Type B pancreatic cell (in vitro differentiated cells): ENCODE results near the gene FN3K. TPM values are rescaled to one million over a fixed set of nuclear protein-coding genes. Genes with fewer than 3 reads are reported as not detected.

Experiments used
- DNase-seq: peaks from one replicate; pipeline ENCODE4 v3.0.0; 2021; ENCODE audit warnings: mixed read lengths; ENCODE audit not compliant: unreplicated experiment; ENCODE audit errors: extremely low spot score
- H3K27ac Mint-ChIP-seq: 2 replicates; pipeline ENCODE4 v1.8.0; 2021; ENCODE audit warnings: mild to moderate bottlenecking, mixed read lengths
- H3K27me3 Mint-ChIP-seq: 2 replicates; pipeline ENCODE4 v1.8.0; 2021; ENCODE audit warnings: mixed read lengths
- H3K36me3 Mint-ChIP-seq: 2 replicates; pipeline ENCODE4 v1.8.0; 2021; ENCODE audit warnings: mixed read lengths
- H3K4me1 Mint-ChIP-seq: one replicate; pipeline ENCODE4 v1.8.0; 2021; ENCODE audit warnings: mixed read lengths; ENCODE audit not compliant: unreplicated experiment
- H3K4me3 Mint-ChIP-seq: 2 replicates; pipeline ENCODE4 v1.8.0; 2021; ENCODE audit warnings: mild to moderate bottlenecking, mixed read lengths
- H3K9me3 Mint-ChIP-seq: 2 replicates; pipeline ENCODE4 v1.8.0; 2021; ENCODE audit warnings: mixed read lengths
- total RNA-seq: library from RNA; stranded (reverse); gene quantifications from 2 replicates; pipeline ENCODE4 v1.2.1, GENCODE V29; 2021; ENCODE audit warnings: low replicate concordance
- TF ChIP-seq, protein P1 (sequence below): fragments of 200-600 bp; sonication (generic); conservative IDR thresholded peaks from 2 replicates; pipeline ENCODE4 v1.5.0; 2021; ENCODE audit warnings: antibody characterized with exemption, mild to moderate bottlenecking

The FN3K gene
- total RNA-seq, 1 donor from 2014 or later, result 31.3 TPM

DNA sequence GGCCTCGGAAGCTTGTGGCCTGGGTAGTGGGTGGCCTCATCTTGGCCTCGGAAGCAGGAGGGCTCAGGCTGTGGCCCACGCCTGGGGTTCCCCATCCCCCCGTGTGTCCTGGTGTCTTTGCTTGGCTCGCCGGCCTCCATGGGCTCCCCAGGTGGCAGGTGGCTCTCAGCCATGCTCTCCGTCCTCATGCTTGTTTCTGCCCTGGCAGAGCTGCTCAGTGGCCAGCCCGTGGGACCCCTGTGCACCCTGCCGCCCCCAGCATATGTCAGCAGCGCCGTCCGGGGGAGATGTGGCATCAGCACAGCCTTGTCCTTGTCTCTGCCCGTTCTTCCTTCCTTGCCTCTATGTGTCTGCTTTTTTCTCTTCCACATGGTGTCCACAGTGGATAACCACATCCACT lies 55.0 kb downstream of the FN3K start:
- H3K27me3 Mint-ChIP-seq, result no peaks in the 10 kb centered on the region
- H3K4me1 Mint-ChIP-seq, result peaks cover 36% of the 10 kb centered on the region
- peaks cover 8% of the 10 kb centered on the region for H3K36me3 Mint-ChIP-seq
- no peak overlapping the region for H3K27ac Mint-ChIP-seq
- H3K4me3 Mint-ChIP-seq, result no peak overlapping the region
- no peak for DNase-seq
- no peaks in the 10 kb centered on the region for H3K9me3 Mint-ChIP-seq
- TF ChIP-seq, protein P1, sequence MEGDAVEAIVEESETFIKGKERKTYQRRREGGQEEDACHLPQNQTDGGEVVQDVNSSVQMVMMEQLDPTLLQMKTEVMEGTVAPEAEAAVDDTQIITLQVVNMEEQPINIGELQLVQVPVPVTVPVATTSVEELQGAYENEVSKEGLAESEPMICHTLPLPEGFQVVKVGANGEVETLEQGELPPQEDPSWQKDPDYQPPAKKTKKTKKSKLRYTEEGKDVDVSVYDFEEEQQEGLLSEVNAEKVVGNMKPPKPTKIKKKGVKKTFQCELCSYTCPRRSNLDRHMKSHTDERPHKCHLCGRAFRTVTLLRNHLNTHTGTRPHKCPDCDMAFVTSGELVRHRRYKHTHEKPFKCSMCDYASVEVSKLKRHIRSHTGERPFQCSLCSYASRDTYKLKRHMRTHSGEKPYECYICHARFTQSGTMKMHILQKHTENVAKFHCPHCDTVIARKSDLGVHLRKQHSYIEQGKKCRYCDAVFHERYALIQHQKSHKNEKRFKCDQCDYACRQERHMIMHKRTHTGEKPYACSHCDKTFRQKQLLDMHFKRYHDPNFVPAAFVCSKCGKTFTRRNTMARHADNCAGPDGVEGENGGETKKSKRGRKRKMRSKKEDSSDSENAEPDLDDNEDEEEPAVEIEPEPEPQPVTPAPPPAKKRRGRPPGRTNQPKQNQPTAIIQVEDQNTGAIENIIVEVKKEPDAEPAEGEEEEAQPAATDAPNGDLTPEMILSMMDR, result no peak

DNA sequence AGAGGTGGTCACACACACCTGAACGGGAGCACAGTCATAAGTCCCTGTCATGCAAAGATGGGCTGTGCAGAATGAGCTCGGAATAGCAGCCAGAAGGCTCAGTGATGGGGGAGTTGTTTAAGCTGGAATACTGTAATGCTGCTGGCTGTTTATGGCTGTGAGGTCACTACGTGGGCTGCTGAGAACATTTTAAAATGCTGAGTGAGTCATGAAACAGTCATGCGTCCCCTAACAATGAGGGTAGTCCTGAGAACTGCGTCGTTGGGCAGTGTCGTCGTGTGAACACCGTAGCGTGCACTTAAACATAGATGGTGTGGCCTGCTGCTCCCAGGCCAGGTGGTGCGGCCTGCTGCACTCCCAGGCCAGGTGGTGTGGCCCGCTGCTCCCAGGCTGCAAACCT lies 56.1 kb downstream of the FN3K start:
- peak overlapping the region; percentile 27 for H3K27ac Mint-ChIP-seq

DNA sequence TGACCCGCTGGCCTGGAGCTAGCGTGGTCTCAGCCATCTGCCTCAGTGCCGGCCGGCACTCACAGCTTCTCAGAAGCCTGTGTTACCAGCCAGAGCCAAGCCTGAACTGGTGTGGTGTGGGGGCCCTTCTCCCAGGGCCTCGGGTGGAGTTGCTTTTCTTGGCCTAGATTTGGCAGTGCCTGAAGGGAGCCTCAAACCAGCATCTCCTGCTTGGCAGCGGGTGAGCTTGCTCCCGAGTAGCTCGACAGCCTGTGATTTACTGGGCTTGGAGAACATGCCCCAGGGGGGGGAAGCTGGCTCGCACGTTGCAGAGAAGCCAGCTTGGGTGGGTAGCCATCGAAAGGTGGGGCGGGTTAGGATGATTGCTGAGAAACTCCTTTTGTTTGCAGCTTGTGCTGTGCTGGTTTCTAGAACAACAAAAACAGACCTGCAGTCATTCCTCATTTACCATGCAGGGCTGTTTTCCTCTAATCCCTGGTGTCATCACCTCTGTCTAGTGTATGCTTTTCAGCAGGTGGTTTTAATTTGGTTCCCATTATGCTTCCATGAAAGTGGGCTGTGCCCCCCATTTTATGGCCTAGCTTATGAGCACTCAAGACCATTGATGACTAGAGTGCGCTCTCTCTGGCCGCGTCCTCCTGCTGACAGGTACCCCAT lies 58.7 kb downstream of the FN3K start:
- no peaks in the 10 kb centered on the region for H3K27me3 Mint-ChIP-seq
- peaks cover 11% of the 10 kb centered on the region for H3K36me3 Mint-ChIP-seq
- TF ChIP-seq, protein P1, result no peak
- no peaks in the 10 kb centered on the region for H3K9me3 Mint-ChIP-seq
- H3K4me1 Mint-ChIP-seq, result peaks cover 29% of the 10 kb centered on the region
- H3K27ac Mint-ChIP-seq, result peak overlapping the region; percentile 79
- DNase-seq, result no peak
- H3K4me3 Mint-ChIP-seq, result no peak overlapping the region

More for the DNA sequence above, 56.1 kb downstream of the FN3K start:
- Mint-ChIP-seq H3K36me3 (peaks cover 8% of the 10 kb centered on the region), H3K27me3 (no peaks in the 10 kb centered on the region), H3K4me3 (no peak overlapping the region), H3K4me1 (peaks cover 36% of the 10 kb centered on the region), H3K9me3 (no peaks in the 10 kb centered on the region)
- no peak for DNase-seq
- TF ChIP-seq, protein P1, result no peak

DNA sequence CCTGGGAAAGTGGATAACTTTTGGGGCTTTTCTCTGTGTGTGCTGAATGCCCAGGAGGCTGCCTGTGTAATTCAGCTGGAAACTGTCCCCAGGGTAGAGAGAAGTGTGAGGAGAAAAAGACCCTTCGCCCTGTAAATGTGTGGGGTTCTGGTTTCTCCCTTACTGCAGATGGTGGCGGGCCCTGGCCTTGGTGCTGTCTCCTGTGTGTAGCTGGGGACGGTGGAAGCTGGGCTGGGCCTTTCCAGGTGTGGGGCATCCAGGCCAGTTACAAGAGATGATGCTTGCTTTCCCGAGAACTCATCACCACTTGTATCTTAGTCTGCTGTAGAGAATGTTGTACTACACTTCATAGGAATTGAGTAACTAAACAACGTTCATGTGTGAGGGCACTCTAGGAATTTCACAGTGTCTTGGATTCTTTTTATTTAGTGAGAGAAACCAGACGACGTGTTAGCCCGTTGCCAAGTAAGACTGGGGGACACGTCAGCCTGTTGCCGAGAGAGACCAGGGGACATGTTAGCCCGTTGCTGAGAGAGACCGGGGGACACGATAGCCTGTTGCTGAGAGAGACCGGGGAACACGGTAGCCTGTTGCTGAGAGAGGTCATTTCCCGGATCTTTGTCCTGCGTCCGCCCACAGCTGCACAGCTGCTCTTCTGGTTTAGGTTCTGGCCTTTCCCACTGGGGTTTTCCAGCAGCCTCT lies 59.5 kb downstream of the FN3K start:
- peak overlapping the region; percentile 79 for H3K27ac Mint-ChIP-seq
- DNase-seq, result no peak
- peaks cover 14% of the 10 kb centered on the region for H3K36me3 Mint-ChIP-seq
- H3K27me3 Mint-ChIP-seq, result no peaks in the 10 kb centered on the region
- no peak overlapping the region for H3K4me3 Mint-ChIP-seq
- TF ChIP-seq, protein P1, result no peak
- peaks cover 25% of the 10 kb centered on the region for H3K4me1 Mint-ChIP-seq
- no peaks in the 10 kb centered on the region for H3K9me3 Mint-ChIP-seq

DNA sequence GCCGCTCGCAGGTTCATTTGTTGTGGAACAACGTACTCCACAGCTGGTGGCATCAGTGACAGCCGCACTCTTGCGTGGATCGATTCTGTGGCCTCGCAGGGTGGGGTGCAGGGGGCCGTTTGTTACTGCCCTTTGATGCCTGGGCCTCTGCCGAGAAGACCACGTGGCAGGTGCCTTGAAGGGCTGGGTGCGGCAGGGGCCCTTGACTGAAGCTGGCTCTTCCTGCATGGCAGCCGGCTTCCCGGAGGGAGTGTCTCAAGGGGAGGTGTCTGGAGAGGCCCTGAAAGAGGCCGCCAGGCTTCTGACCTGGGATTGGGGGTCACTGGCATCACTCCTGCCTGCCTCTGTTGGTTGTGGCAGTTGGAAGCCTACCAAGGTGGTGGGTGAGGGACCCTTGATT lies 60.2 kb downstream of the FN3K start:
- Mint-ChIP-seq H3K27ac (peak overlapping the region; percentile 79), H3K36me3 (peaks cover 16% of the 10 kb centered on the region), H3K4me3 (no peak overlapping the region), H3K27me3 (no peaks in the 10 kb centered on the region), H3K4me1 (peaks cover 24% of the 10 kb centered on the region), H3K9me3 (no peaks in the 10 kb centered on the region)
- DNase-seq, result no peak
- TF ChIP-seq, protein P1, result no peak
